GM12873 (cell line): ENCODE measurements around the gene IL1RAP.

Experiments
- CTCF ChIP-seq: IDR thresholded peaks from 2 replicates; pipeline ENCODE4 v1.5.1; 2012; ENCODE audit warnings: low read depth, mild to moderate bottlenecking, moderate library complexity, low read length, control low read depth; ENCODE audit not compliant: insufficient read depth; ENCODE audit errors: missing control alignments

Gene IL1RAP

GRCh38 chr3:190525634-190526033, 11.7 kb downstream of the IL1RAP start:
- no peak for TF ChIP-seq CTCF

- no peak for TF ChIP-seq CTCF
Observed at GRCh38 chr3:190526787-190527762, 13.2 kb downstream of the IL1RAP start.

GRCh38 chr3:190528706-190529105, 14.8 kb downstream of the IL1RAP start:
- TF ChIP-seq CTCF = no peak

- no peak for TF ChIP-seq CTCF
Observed at GRCh38 chr3:190531406-190531805, 17.5 kb downstream of the IL1RAP start.

GRCh38 chr3:190532731-190533203, 18.9 kb downstream of the IL1RAP start:
- TF ChIP-seq CTCF = no peak

- no peak for TF ChIP-seq CTCF
Observed at GRCh38 chr3:190533511-190534281, 19.8 kb downstream of the IL1RAP start.

- no peak for TF ChIP-seq CTCF
Observed at GRCh38 chr3:190534386-190534785, 20.5 kb downstream of the IL1RAP start.
